CD8-positive, alpha-beta memory T cell (primary cell): ENCODE data around the gene TMEM9. TPM values are rescaled to one million over a fixed set of nuclear protein-coding genes. Genes with fewer than 3 reads are reported as not detected.

Experiments
- CTCF ChIA-PET: fragments of 350-600 bp; sonication (Branson Sonifier 250); formaldehyde crosslinking; loops from one replicate; lab custom pipeline; 2021; ENCODE audit warnings: antibody characterized with exemption; lab: Charles Lee
- POLR2A ChIA-PET: fragments of 350-600 bp; sonication (Branson Sonifier 250); formaldehyde crosslinking; loops from one replicate; lab custom pipeline; 2021; ENCODE audit warnings: antibody characterized with exemption; lab: Charles Lee
- DNase-seq, 5 donors: peaks; one replicate each; pipeline versions ENCODE4 v3.0.0 to v3.0.0-alpha.2; 2020 to 2022; ENCODE audit warnings: mixed read lengths in 1 of 5
- H3K27ac ChIP-seq: one replicate; pipeline ENCODE4 v1.7.0; 2013; ENCODE audit warnings: low read depth, mild to moderate bottlenecking, low read length, moderate library complexity
- H3K27me3 ChIP-seq: 2 replicates; pipeline ENCODE4 v1.7.0; 2013; ENCODE audit warnings: low read length, mild to moderate bottlenecking; ENCODE audit not compliant: insufficient read depth, poor library complexity, severe bottlenecking
- H3K36me3 ChIP-seq: 2 replicates; pipeline ENCODE4 v1.7.0; 2013; ENCODE audit warnings: mild to moderate bottlenecking, low read length, moderate library complexity; ENCODE audit not compliant: insufficient read depth
- H3K4me1 ChIP-seq: 2 replicates; pipeline ENCODE4 v1.7.0; 2013; ENCODE audit warnings: mild to moderate bottlenecking, low read length, moderate library complexity; ENCODE audit not compliant: insufficient read depth
- H3K4me3 ChIP-seq: 2 replicates; pipeline ENCODE4 v1.7.0; 2013; ENCODE audit warnings: mild to moderate bottlenecking, low read length
- H3K9me3 ChIP-seq: 2 replicates; pipeline ENCODE4 v1.7.0; 2013; ENCODE audit warnings: mild to moderate bottlenecking, low read length
- H3K27ac Mint-ChIP-seq, 8 donors: one replicate each; pipeline ENCODE4 v1.8.0; 2020 to 2021; ENCODE audit warnings: mixed read lengths in 8 of 8, mild to moderate bottlenecking in 6 of 8, inconsistent platforms in 3 of 8, moderate library complexity in 3 of 8
- H3K27me3 Mint-ChIP-seq, 2 donors: one replicate each; pipeline ENCODE4 v1.8.0; 2020 to 2021; ENCODE audit warnings: mixed read lengths in 2 of 2, mild to moderate bottlenecking in 1 of 2, moderate library complexity in 1 of 2
- H3K36me3 Mint-ChIP-seq, 3 donors: one replicate each; pipeline ENCODE4 v1.8.0; 2020 to 2021; ENCODE audit warnings: mixed read lengths in 3 of 3, inconsistent platforms in 1 of 3, mild to moderate bottlenecking in 1 of 3
- H3K4me1 Mint-ChIP-seq, 3 donors: one replicate each; pipeline ENCODE4 v1.8.0; 2020 to 2021; ENCODE audit warnings: mixed read lengths in 3 of 3, inconsistent platforms in 1 of 3, mild to moderate bottlenecking in 1 of 3
- H3K4me3 Mint-ChIP-seq, 7 donors: one replicate each; pipeline ENCODE4 v1.8.0; 2020 to 2021; ENCODE audit warnings: mixed read lengths in 7 of 7, mild to moderate bottlenecking in 6 of 7, moderate library complexity in 4 of 7, inconsistent platforms in 2 of 7
- H3K9me3 Mint-ChIP-seq, 5 donors: one replicate each; pipeline ENCODE4 v1.8.0; 2020 to 2022; ENCODE audit warnings: mixed read lengths in 5 of 5, mild to moderate bottlenecking in 3 of 5, moderate library complexity in 2 of 5, inconsistent platforms in 1 of 5
- polyA plus RNA-seq: library from polyadenylated mRNA; unstranded; fragments of 300-500 nt; fragmentation: Illumina TruSeq; gene quantifications from one replicate; pipeline ENCODE4 v1.2.3, GENCODE V29; 2021
- total RNA-seq, 2 experiments: library from RNA; stranded (reverse); gene quantifications; one replicate each; pipeline ENCODE4 v1.2.3, GENCODE V29; 2021

The TMEM9 gene
- total and polyA plus RNA-seq, 3 experiments from 2014 or later = 16.3 to 32.8 (median 17.1) TPM

DNA sequence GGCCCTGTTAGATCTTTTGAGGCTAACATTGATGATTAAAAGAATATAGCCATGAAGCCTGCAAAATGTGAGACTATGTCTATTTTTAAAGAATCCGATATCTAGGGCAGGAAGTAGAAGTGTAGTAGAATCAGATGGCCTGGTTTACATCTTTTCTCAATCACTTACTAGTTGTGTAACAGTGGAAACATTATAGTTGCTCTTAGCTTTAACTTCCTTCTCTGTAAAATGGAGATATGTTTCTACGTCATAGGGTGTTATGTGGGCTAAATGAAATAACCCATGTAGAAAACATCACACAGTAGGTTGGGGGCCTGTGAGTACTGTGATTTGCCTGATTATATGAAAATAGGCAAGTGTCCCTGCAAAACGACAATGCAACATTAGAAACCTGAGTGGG lies 31.9 kb upstream of the TMEM9 start:
- no peaks in the 10 kb centered on the region for H3K4me1 Mint-ChIP-seq
- Histone ChIP-seq H3K27me3 (no peaks in the 10 kb centered on the region), H3K4me1 (no peaks in the 10 kb centered on the region), H3K27ac (no peak overlapping the region), H3K36me3 (no peaks in the 10 kb centered on the region), H3K4me3 (no peak overlapping the region), H3K9me3 (no peaks in the 10 kb centered on the region)
- ChIA-PET CTCF (no interaction called here), POLR2A (no interaction called here)
- DNase-seq = no peak
- no peak overlapping the region for H3K4me3 Mint-ChIP-seq
- H3K27me3 Mint-ChIP-seq = peaks cover 11 to 42% of the 10 kb centered on the region in 2 donors
- no peaks in the 10 kb centered on the region for H3K36me3 Mint-ChIP-seq
- peak overlapping the region in 1 of 8 donors; percentile 28 for H3K27ac Mint-ChIP-seq
- no peaks in the 10 kb centered on the region for H3K9me3 Mint-ChIP-seq

DNA sequence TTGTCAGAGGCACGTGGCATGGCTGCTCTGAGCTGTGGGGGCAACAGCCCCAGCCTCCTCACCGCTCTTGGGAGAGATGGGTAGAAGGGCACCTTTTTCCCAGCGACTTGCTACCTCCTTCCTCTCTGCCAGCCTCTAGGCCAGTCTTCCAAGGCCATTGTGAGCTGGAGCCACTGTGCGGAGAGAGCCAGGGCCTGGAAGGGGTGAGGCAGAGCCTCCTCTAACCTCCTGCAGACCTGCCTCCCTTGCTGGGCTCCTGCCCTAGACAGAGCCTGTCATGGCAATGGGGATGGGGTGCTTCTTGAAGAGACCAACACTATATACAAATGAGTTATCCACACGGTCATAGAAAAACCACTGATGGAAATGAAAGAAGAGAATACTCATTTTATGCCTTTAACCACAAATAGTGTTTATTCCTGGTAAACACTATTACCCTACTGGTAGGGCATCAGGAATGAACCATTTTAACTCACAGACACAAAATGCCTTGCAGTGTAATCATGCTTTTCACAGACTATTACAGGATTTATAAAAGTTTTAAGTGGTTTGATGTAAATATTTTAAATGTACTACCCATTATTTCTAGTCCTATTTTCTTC lies 31.4 kb upstream of the TMEM9 start:
- ChIA-PET POLR2A (no interaction called here), CTCF (interaction anchor here (1.0 kb wide), 1 partner anchor 18 kb away, joined by 3 read pairs; no protein-coding TSS in a partner anchor)
- Histone ChIP-seq H3K9me3 (no peaks in the 10 kb centered on the region), H3K36me3 (no peaks in the 10 kb centered on the region), H3K27me3 (no peaks in the 10 kb centered on the region), H3K4me1 (no peaks in the 10 kb centered on the region), H3K4me3 (no peak overlapping the region), H3K27ac (no peak overlapping the region)
- H3K4me3 Mint-ChIP-seq = no peak overlapping the region
- H3K4me1 Mint-ChIP-seq = no peaks in the 10 kb centered on the region
- H3K36me3 Mint-ChIP-seq = no peaks in the 10 kb centered on the region
- H3K27ac Mint-ChIP-seq = no peak overlapping the region
- H3K9me3 Mint-ChIP-seq = no peaks in the 10 kb centered on the region
- no peak for DNase-seq
- H3K27me3 Mint-ChIP-seq = peaks cover 15 to 40% of the 10 kb centered on the region in 2 donors

DNA sequence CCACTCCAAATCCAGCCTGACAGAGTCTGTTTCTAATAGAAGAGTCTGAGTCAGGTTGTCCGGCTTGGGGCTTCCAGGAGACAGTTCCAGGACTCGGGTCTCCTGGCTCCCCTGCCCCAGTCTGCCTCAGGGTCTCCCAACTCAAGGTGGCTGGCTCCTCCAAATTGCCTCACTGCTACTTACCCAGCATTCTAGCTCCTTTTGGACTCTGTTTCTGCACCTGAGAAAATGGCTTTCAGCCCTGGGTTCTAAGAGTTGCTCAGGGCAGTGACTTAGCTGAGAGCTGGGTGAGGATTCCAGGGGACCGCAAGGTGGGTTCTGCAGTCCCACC lies 30.8 kb upstream of the TMEM9 start:
- Mint-ChIP-seq H3K4me3 (no peak overlapping the region), H3K27me3 (peaks cover 13 to 40% of the 10 kb centered on the region in 2 donors), H3K9me3 (no peaks in the 10 kb centered on the region), H3K4me1 (no peaks in the 10 kb centered on the region), H3K36me3 (no peaks in the 10 kb centered on the region), H3K27ac (no peak overlapping the region)
- H3K27me3 ChIP-seq = no peaks in the 10 kb centered on the region
- POLR2A ChIA-PET = no interaction called here
- no peak for DNase-seq
- H3K36me3 ChIP-seq = no peaks in the 10 kb centered on the region
- H3K4me1 ChIP-seq = no peaks in the 10 kb centered on the region
- CTCF ChIA-PET = interaction anchor here (1.0 kb wide), 1 partner anchor 17 kb away, joined by 3 read pairs; no protein-coding TSS in a partner anchor
- H3K27ac ChIP-seq = no peak overlapping the region
- H3K4me3 ChIP-seq = no peak overlapping the region
- no peaks in the 10 kb centered on the region for H3K9me3 ChIP-seq

DNA sequence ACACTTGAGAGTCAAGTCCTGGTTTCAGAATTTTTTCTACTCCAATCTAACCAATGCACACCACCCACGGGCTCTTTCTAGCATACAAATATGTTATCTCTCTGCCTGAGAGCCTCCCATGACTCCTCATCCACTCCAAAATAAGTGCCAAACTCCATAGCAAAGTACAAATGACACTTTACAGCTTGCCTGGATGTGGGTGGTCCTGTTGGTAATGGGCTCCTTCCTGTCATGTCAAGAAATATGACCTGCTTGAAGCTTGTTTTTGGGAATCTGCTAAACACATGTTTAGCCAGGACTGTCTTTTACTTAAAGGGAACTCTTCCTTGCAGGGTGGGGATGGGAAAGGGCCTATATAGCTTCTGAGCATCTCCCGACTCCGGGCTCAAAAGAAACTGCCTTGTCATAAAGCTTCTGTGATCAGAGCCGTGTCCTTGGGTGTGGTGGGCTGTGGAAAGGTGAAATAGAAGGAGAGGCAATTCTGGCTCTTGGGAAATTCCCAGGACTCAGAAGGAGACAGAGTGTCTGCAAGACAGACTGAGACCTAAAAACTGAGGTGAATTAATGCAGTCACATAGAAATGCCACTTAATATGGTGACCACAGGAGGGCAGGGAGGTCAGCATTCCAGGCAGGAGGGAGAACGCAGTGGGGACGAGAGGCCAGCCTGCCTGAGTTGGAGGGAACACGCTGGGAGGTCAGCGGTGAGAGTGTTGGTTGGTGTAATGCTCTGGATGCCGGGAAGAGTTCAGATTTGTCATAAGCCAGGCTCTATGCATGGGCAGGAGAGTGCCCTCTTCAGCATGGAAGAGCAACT lies 30.2 kb upstream of the TMEM9 start:
- ChIA-PET CTCF (interaction anchor here (1.0 kb wide), 1 partner anchor 17 kb away, joined by 3 read pairs; no protein-coding TSS in a partner anchor), POLR2A (no interaction called here)
- Mint-ChIP-seq H3K9me3 (no peaks in the 10 kb centered on the region), H3K4me3 (no peak overlapping the region), H3K27ac (peak overlapping the region in 2 of 8 donors; percentile 9 to 29), H3K27me3 (peaks cover 10 to 42% of the 10 kb centered on the region in 2 donors), H3K36me3 (no peaks in the 10 kb centered on the region), H3K4me1 (no peaks in the 10 kb centered on the region)
- H3K27me3 ChIP-seq = no peaks in the 10 kb centered on the region
- H3K4me3 ChIP-seq = no peak overlapping the region
- DNase-seq = no peak
- H3K9me3 ChIP-seq = no peaks in the 10 kb centered on the region
- no peaks in the 10 kb centered on the region for H3K4me1 ChIP-seq
- no peak overlapping the region for H3K27ac ChIP-seq
- no peaks in the 10 kb centered on the region for H3K36me3 ChIP-seq

DNA sequence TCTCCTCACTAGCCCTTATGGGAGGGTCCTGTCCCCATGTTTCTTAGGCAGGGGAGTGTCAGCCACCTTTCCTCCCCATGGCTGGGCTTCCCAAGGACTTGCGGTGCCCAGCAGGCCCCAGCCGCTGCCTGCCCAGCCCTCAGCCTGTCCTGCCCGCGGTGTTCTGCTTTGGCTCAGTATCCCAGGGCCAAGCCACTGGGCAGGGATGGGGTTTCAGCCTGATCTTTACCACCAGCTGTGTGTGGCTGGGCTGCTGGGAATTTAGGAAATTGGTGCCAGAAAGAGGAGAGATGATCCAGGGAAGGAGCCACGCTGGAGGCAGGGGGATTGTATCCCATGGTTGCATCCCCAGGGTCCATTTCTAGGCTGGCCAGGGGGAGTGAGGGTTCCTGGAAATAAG lies 29.5 kb upstream of the TMEM9 start:
- no peaks in the 10 kb centered on the region for H3K9me3 ChIP-seq
- peaks cover 0 to 6% (median 1%) of the 10 kb centered on the region in 3 donors for H3K36me3 Mint-ChIP-seq
- H3K4me1 Mint-ChIP-seq = no peaks in the 10 kb centered on the region
- no peak for DNase-seq
- H3K27me3 Mint-ChIP-seq = peaks cover 11 to 44% of the 10 kb centered on the region in 2 donors
- H3K27me3 ChIP-seq = no peaks in the 10 kb centered on the region
- H3K9me3 Mint-ChIP-seq = peaks cover 0 to 5% (median 0%) of the 10 kb centered on the region in 5 donors
- no peak overlapping the region for H3K27ac ChIP-seq
- H3K4me3 Mint-ChIP-seq = no peak overlapping the region
- ChIA-PET CTCF (no interaction called here), POLR2A (no interaction called here)
- no peak overlapping the region for H3K27ac Mint-ChIP-seq
- H3K4me1 ChIP-seq = no peaks in the 10 kb centered on the region
- no peaks in the 10 kb centered on the region for H3K36me3 ChIP-seq
- H3K4me3 ChIP-seq = no peak overlapping the region

DNA sequence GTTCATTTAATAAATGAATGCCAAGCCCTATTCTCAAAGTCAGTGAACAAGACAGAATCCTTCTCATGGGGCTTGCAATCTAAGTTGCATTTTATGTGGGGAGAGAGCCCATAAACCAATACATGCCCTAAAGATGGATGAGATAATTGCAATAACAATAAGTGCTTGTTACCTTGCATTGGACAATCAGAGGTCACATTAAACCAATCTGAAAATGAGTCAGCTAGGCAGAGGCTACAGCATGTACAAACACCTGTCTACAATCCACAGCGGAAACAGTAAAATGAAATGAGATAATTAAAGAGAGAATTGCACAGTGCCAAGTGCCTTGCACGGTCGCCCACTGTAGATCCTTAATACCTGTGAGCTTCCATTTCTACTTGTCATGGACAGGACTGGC lies 28.9 kb upstream of the TMEM9 start:
- H3K27ac Mint-ChIP-seq = no peak overlapping the region

DNA sequence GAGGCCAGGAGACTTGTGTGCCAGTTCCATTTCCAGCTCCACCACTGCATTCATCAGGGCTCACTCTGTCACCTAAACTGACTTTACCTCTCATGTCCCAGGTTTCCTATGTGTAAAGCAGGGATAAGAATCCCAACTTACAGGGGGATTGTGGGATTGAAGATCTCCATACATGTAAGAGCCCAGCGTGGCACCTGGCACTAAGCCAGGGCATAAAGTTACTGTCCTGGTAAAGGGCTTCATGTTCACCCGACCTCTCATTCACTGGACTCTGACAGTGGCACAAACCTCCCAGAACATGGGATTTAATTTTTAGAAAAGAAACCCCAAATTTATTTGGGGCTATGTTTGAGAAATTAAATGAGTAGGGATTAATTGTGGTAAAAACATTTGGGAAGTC lies 27.5 kb upstream of the TMEM9 start:
- DNase-seq = no peak
- no peak overlapping the region for H3K4me3 Mint-ChIP-seq
- H3K4me1 Mint-ChIP-seq = no peaks in the 10 kb centered on the region
- no peak overlapping the region for H3K27ac Mint-ChIP-seq
- Histone ChIP-seq H3K4me1 (no peaks in the 10 kb centered on the region), H3K27me3 (no peaks in the 10 kb centered on the region), H3K4me3 (no peak overlapping the region), H3K9me3 (no peaks in the 10 kb centered on the region), H3K36me3 (no peaks in the 10 kb centered on the region), H3K27ac (no peak overlapping the region)
- H3K9me3 Mint-ChIP-seq = peaks cover 0 to 7% (median 0%) of the 10 kb centered on the region in 5 donors
- H3K36me3 Mint-ChIP-seq = peaks cover 0 to 17% (median 1%) of the 10 kb centered on the region in 3 donors
- POLR2A ChIA-PET = no interaction called here
- CTCF ChIA-PET = no interaction called here
- H3K27me3 Mint-ChIP-seq = peaks cover 14 to 53% of the 10 kb centered on the region in 2 donors

More for the DNA sequence above, 28.9 kb upstream of the TMEM9 start:
- H3K36me3 ChIP-seq = no peaks in the 10 kb centered on the region
- peaks cover 0 to 7% (median 0%) of the 10 kb centered on the region in 5 donors for H3K9me3 Mint-ChIP-seq
- CTCF ChIA-PET = no interaction called here
- H3K27me3 Mint-ChIP-seq = peaks cover 11 to 49% of the 10 kb centered on the region in 2 donors
- POLR2A ChIA-PET = no interaction called here
- DNase-seq = no peak
- H3K36me3 Mint-ChIP-seq = peaks cover 0 to 11% (median 1%) of the 10 kb centered on the region in 3 donors
- no peaks in the 10 kb centered on the region for H3K4me1 Mint-ChIP-seq
- no peaks in the 10 kb centered on the region for H3K9me3 ChIP-seq
- no peak overlapping the region for H3K27ac ChIP-seq
- no peaks in the 10 kb centered on the region for H3K4me1 ChIP-seq
- no peaks in the 10 kb centered on the region for H3K27me3 ChIP-seq
- no peak overlapping the region for H3K4me3 ChIP-seq
- no peak overlapping the region for H3K4me3 Mint-ChIP-seq

DNA sequence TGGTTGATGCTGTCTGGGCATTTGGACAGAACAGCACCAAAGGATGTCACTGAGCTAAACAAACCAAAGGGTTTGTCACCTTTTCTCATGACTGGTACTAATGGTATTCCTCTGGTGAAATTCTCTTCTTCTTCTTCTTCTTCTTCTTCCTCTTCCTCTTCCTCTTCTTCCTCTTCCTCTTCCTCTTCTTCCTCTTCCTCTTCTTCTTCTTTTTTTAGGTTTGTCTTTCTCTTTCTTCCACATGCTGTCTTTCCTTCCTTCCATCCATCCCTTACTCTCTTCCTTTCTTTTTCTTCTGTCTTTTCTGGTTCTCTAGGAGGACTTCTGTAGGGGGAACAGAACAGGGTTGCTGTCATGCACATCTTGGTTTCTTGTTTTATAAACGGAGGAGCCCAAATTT lies 27.0 kb upstream of the TMEM9 start:
- no peaks in the 10 kb centered on the region for H3K27me3 ChIP-seq
- Mint-ChIP-seq H3K27ac (no peak overlapping the region), H3K4me1 (no peaks in the 10 kb centered on the region), H3K9me3 (peaks cover 0 to 7% (median 0%) of the 10 kb centered on the region in 5 donors), H3K36me3 (peaks cover 0 to 17% (median 1%) of the 10 kb centered on the region in 3 donors), H3K27me3 (peaks cover 14 to 53% of the 10 kb centered on the region in 2 donors), H3K4me3 (no peak overlapping the region)
- H3K4me1 ChIP-seq = no peaks in the 10 kb centered on the region
- H3K27ac ChIP-seq = no peak overlapping the region
- no peak for DNase-seq
- ChIA-PET CTCF (no interaction called here), POLR2A (no interaction called here)
- no peaks in the 10 kb centered on the region for H3K9me3 ChIP-seq
- no peak overlapping the region for H3K4me3 ChIP-seq
- H3K36me3 ChIP-seq = no peaks in the 10 kb centered on the region
